Sigmoid colon (tissue), 4 donors: ENCODE measurements around the gene PLEKHO2.

ENCODE experiments used
- CTCF ChIP-seq, 4 experiments: fragments of 450-650 bp in 3 of 4; fragments of 200-600 bp in 1 of 4; IDR thresholded peaks; one replicate each; pipeline ENCODE4 v1.5.1; 2016 to 2019; ENCODE audit warnings: antibody characterized with exemption in 4 of 4, mild to moderate bottlenecking in 3 of 4, moderate library complexity in 2 of 4
- EP300 ChIP-seq, 4 donors: sonication (generic); formaldehyde crosslinking; IDR thresholded peaks; one replicate each; pipeline ENCODE4 v1.6.1; 2017; ENCODE audit warnings: antibody characterized with exemption in 4 of 4
- POLR2AphosphoS5 ChIP-seq, 4 donors: sonication (generic); formaldehyde crosslinking; IDR thresholded peaks; one replicate each; pipeline ENCODE4 v1.6.1; 2017; ENCODE audit warnings: antibody characterized with exemption in 4 of 4

GRCh38 chr15:64859226-64859625 lies 17.5 kb downstream of the PLEKHO2 start:
- TF ChIP-seq CTCF (IDR thresholded peaks at IDR 0.05), result no peak
- TF ChIP-seq EP300 (IDR thresholded peaks at IDR 0.05), result no peak
- TF ChIP-seq POLR2AphosphoS5 (IDR thresholded peaks at IDR 0.05), result no peak
